Gastroesophageal sphincter (tissue), 3 donors: Measurements from ENCODE around the gene TRIM67.
"Not testable (repeated sequence)": the region's sequence is repeated elsewhere in the genome, so short reads cannot be mapped to it uniquely, and the experiment has no call there.

ENCODE experiments used
- POLR2A ChIP-seq, 2 donors: fragments of 450-650 bp; IDR thresholded peaks; one replicate each; pipeline ENCODE4 v1.6.1; 2017; ENCODE audit warnings: antibody characterized with exemption in 2 of 2, mild to moderate bottlenecking in 2 of 2, moderate library complexity in 1 of 2
- TF ChIP-seq, protein P1 (sequence below), 4 experiments: fragments of 200-600 bp in 2 of 4; fragments of 450-650 bp in 2 of 4; sonication (generic) in 1 of 4; IDR thresholded peaks; one replicate each; pipeline ENCODE4 v1.5.1; 2017 to 2019; ENCODE audit warnings: antibody characterized with exemption in 4 of 4, mild to moderate bottlenecking in 2 of 4, moderate library complexity in 2 of 4

DNA sequence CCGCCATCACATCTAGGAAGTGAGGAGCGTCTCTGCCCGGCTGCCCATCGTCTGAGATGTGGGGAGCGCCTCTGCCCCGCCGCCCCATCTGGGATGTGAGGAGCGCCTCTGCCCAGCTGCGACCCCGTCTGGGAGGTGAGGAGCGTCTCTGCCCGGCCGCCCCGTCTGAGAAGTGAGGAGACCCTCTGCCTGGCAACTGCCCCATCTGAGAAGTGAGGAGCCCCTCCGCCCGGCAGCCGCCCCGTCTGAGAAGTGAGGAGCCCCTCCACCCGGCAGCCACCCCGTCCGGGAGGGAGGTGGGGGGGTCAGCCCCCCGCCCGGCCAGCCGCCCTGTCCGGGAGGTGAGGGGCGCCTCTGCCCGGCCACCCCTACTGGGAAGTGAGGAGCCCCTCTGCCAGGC lies 33.4 kb upstream of the TRIM67 start:
- TF ChIP-seq, protein P1, sequence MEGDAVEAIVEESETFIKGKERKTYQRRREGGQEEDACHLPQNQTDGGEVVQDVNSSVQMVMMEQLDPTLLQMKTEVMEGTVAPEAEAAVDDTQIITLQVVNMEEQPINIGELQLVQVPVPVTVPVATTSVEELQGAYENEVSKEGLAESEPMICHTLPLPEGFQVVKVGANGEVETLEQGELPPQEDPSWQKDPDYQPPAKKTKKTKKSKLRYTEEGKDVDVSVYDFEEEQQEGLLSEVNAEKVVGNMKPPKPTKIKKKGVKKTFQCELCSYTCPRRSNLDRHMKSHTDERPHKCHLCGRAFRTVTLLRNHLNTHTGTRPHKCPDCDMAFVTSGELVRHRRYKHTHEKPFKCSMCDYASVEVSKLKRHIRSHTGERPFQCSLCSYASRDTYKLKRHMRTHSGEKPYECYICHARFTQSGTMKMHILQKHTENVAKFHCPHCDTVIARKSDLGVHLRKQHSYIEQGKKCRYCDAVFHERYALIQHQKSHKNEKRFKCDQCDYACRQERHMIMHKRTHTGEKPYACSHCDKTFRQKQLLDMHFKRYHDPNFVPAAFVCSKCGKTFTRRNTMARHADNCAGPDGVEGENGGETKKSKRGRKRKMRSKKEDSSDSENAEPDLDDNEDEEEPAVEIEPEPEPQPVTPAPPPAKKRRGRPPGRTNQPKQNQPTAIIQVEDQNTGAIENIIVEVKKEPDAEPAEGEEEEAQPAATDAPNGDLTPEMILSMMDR (IDR thresholded peaks at IDR 0.05) = not testable (repeated sequence)
- TF ChIP-seq POLR2A (IDR thresholded peaks at IDR 0.05) = not testable (repeated sequence)
